Tibial nerve (tissue), 4 donors: ENCODE measurements around the gene PRKCZ. TPM values are rescaled to one million over a fixed set of nuclear protein-coding genes. Genes with fewer than 3 reads are reported as not detected.

ENCODE experiments used
- DNase-seq, 2 donors: peaks; one replicate each; pipeline ENCODE4 v3.0.0-alpha.2; 2019; ENCODE audit warnings: low spot score in 2 of 2
- H3K27ac ChIP-seq, 4 donors: fragments of 200-600 bp; sonication (generic) in 3 of 4; one replicate each; pipeline ENCODE4 v1.5.1; 2017 to 2019; ENCODE audit warnings: mild to moderate bottlenecking in 1 of 4
- H3K27me3 ChIP-seq, 2 donors: fragments of 200-600 bp; sonication (generic) in 1 of 2; one replicate each; pipeline versions ENCODE4 v1.5.1 to v1.6.0; 2017 to 2019
- H3K36me3 ChIP-seq, 3 donors: fragments of 200-600 bp; sonication (generic); one replicate each; pipeline ENCODE4 v1.5.1; 2018 to 2019
- H3K4me1 ChIP-seq, 4 donors: fragments of 200-600 bp; sonication (generic) in 3 of 4; one replicate each; pipeline ENCODE4 v1.5.1; 2017 to 2019
- H3K4me3 ChIP-seq, 4 donors: fragments of 200-600 bp; sonication (generic) in 3 of 4; one replicate each; pipeline ENCODE4 v1.5.1; 2017 to 2019; ENCODE audit warnings: mild to moderate bottlenecking in 1 of 4, moderate library complexity in 1 of 4
- H3K9me3 ChIP-seq, 4 donors: fragments of 200-600 bp; sonication (generic) in 3 of 4; one replicate each; pipeline ENCODE4 v1.5.1; 2017 to 2019
- EP300 ChIP-seq, 2 donors: sonication (generic); formaldehyde crosslinking; IDR thresholded peaks; one replicate each; pipeline ENCODE4 v1.6.1; 2017; ENCODE audit warnings: antibody characterized with exemption in 2 of 2, mild to moderate bottlenecking in 1 of 2
- POLR2A ChIP-seq, 2 donors: fragments of 450-650 bp; IDR thresholded peaks; one replicate each; pipeline ENCODE4 v1.6.1; 2017; ENCODE audit warnings: antibody characterized with exemption in 2 of 2, mild to moderate bottlenecking in 2 of 2, moderate library complexity in 2 of 2
- WGBS, 2 donors: methylation state at CpG; one replicate each; pipeline ENCODE4 v1.1.5; 2018; 5-methylcytosine and 5-hydroxymethylcytosine counted together
- total RNA-seq, 4 donors: library from RNA; depleted of rRNA; stranded (reverse); fragments of >200 nt; gene quantifications; one replicate each; pipeline ENCODE4 v1.1.0, GENCODE V29; 2016
- TF ChIP-seq, protein P1 (sequence below), 5 experiments: fragments of 200-600 bp in 3 of 5; fragments of 450-650 bp in 2 of 5; sonication (generic) in 3 of 5; IDR thresholded peaks; one replicate each; pipeline ENCODE4 v1.5.1; 2016 to 2019; ENCODE audit warnings: antibody characterized with exemption in 5 of 5, mild to moderate bottlenecking in 3 of 5, moderate library complexity in 2 of 5

PRKCZ gene
- total RNA-seq, 4 donors from 2014 or later: 2.0 to 3.9 (median 2.8) TPM

- Histone ChIP-seq H3K4me3 (no peak overlapping the region), H3K9me3 (no peaks in the 10 kb centered on the region), H3K27me3 (peaks cover 3 to 52% of the 10 kb centered on the region in 2 donors), H3K27ac (no peak overlapping the region), H3K36me3 (no peaks in the 10 kb centered on the region), H3K4me1 (peaks cover 0 to 19% (median 5%) of the 10 kb centered on the region in 4 donors)
- WGBS, 2 donors: 77 to 79% methylated on average over 13 to 14 of the region's 17 CpGs
- TF ChIP-seq POLR2A (IDR thresholded peaks at IDR 0.05) (no peak), EP300 (IDR thresholded peaks at IDR 0.05) (no peak)
- TF ChIP-seq, protein P1, sequence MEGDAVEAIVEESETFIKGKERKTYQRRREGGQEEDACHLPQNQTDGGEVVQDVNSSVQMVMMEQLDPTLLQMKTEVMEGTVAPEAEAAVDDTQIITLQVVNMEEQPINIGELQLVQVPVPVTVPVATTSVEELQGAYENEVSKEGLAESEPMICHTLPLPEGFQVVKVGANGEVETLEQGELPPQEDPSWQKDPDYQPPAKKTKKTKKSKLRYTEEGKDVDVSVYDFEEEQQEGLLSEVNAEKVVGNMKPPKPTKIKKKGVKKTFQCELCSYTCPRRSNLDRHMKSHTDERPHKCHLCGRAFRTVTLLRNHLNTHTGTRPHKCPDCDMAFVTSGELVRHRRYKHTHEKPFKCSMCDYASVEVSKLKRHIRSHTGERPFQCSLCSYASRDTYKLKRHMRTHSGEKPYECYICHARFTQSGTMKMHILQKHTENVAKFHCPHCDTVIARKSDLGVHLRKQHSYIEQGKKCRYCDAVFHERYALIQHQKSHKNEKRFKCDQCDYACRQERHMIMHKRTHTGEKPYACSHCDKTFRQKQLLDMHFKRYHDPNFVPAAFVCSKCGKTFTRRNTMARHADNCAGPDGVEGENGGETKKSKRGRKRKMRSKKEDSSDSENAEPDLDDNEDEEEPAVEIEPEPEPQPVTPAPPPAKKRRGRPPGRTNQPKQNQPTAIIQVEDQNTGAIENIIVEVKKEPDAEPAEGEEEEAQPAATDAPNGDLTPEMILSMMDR (IDR thresholded peaks at IDR 0.05): no peak
- DNase-seq: no peak
These were observed 3.0 kb downstream of the PRKCZ start for GRCh38 chr1:2053217-2053616.

DNA sequence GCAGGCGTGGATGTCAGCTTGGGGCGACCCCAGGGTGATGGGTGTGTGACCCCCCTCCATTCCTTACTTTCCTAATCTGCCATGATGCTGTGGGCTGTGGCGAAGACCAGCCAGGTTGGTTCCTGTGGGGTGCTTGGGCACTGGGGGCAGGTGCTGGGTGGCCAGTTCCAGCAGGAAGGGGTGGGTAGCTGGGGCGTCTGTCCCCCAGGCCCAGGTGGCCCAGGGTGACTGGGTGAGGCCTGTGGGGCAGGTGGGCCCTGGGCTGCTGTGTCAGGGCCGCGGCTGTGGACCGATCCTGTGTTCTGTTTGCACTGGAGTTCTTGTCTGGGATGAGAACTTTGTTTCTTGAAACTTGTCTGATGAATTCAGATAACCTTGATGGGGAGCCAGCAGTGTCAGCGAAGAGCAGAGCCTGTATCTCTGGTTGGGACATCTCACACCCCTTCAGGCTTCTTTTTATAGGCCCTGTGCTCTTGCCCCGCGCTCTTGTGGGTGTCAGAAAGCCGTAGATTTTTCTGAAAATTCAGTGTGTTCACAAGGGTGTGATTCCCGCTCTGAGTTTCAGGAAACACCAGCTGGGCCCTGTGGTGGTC, 3.7 kb downstream of the PRKCZ start:
- H3K27me3 ChIP-seq: peaks cover 0 to 45% of the 10 kb centered on the region in 2 donors

GRCh38 chr1:2054560-2054959, 4.3 kb downstream of the PRKCZ start:
- TF ChIP-seq EP300 (IDR thresholded peaks at IDR 0.05) (no peak), POLR2A (IDR thresholded peaks at IDR 0.05) (no peak)
- Histone ChIP-seq H3K4me3 (no peak overlapping the region), H3K27ac (no peak overlapping the region), H3K36me3 (no peaks in the 10 kb centered on the region), H3K9me3 (no peaks in the 10 kb centered on the region), H3K4me1 (peaks cover 0 to 15% (median 2%) of the 10 kb centered on the region in 4 donors), H3K27me3 (peaks cover 0 to 38% of the 10 kb centered on the region in 2 donors)
- no peak for DNase-seq
- 80 to 84% methylated on average over 22 of the region's 22 CpGs for WGBS, 2 donors

More for the DNA sequence above, 3.7 kb downstream of the PRKCZ start:
- no peak overlapping the region for H3K4me3 ChIP-seq
- H3K9me3 ChIP-seq: no peaks in the 10 kb centered on the region
- TF ChIP-seq POLR2A (IDR thresholded peaks at IDR 0.05) (no peak), EP300 (IDR thresholded peaks at IDR 0.05) (no peak)
- TF ChIP-seq, protein P1 (IDR thresholded peaks at IDR 0.05): no peak
- peaks cover 0 to 19% (median 5%) of the 10 kb centered on the region in 4 donors for H3K4me1 ChIP-seq
- H3K36me3 ChIP-seq: no peaks in the 10 kb centered on the region
- DNase-seq: no peak
- no peak overlapping the region for H3K27ac ChIP-seq
- 86 to 89% methylated on average over 11 to 12 of the region's 12 CpGs for WGBS, 2 donors

DNA sequence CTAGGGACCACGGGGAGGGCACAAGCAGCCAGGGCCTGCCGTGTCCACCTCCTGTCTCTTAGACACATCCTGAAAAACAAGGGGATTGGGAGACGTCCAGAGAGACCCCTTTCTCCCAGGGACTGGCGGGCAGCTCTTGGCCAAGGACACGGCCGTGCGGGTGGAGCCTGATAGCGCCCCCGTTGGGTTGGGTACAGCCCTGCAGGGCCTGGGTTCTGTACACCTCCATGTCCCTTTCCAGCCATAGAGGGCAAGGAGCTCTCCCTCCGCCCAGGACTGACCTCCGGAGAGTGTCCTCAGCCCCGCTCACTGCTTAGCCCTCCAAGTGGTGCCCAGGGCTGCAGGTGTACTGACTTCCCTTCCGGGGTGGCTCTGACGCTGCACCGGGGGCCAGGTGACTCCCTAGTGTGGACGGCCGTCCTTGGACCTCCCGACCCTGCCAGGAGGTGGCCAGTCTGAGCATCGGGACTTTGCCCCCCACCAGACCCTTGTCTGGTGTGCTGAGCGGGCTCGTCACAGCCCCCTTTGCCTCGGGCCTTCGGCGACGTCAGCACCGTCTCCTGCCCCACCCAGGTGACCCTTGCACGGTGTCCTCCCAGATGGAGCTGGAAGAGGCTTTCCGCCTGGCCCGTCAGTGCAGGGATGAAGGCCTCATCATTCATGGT, 5.8 kb downstream of the PRKCZ start:
- Histone ChIP-seq H3K4me1 (peaks cover 0 to 1% (median 0%) of the 10 kb centered on the region in 4 donors), H3K27ac (no peak overlapping the region), H3K27me3 (peaks cover 0 to 28% of the 10 kb centered on the region in 2 donors), H3K4me3 (no peak overlapping the region), H3K36me3 (no peaks in the 10 kb centered on the region), H3K9me3 (no peaks in the 10 kb centered on the region)
- TF ChIP-seq, protein P1 (IDR thresholded peaks at IDR 0.05): no peak
- no peak for TF ChIP-seq EP300 (IDR thresholded peaks at IDR 0.05)
- TF ChIP-seq POLR2A (IDR thresholded peaks at IDR 0.05): no peak
- no peak for DNase-seq
- 87 to 89% methylated on average over 25 to 29 of the region's 29 CpGs for WGBS, 2 donors

DNA sequence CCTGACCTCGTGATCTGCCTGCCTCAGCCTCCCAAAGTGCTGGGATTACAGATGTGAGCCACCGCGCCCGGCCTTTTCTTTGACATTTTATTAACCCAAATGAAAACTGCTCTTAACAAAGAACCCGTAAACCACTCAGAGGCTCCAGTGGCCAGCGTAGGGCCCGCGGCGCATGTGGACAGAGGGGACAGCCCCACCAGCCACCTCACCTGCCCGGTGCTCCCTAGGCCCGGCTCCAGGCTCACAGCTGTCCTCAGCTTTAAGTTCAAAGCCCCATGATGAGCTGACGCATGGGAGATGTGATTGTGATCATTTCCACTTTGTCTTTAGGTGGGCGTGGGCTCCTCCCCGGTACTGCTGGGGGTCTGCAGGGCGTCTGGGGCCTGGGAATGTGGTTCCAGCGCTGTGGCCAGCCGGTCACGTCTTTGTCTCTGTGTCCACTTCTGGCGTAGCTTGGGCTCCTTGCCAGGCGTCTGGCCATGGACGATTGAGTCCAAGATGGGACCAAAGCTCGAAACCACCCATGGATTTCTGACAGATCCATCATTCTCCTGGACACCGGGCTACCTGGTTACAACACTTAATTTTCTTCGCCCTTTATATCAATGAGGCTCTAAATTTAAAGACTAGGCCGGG, 6.9 kb downstream of the PRKCZ start:
- Histone ChIP-seq H3K9me3 (no peaks in the 10 kb centered on the region), H3K4me1 (no peaks in the 10 kb centered on the region), H3K27ac (no peak overlapping the region), H3K36me3 (no peaks in the 10 kb centered on the region), H3K27me3 (peaks cover 0 to 22% of the 10 kb centered on the region in 2 donors), H3K4me3 (no peak overlapping the region)
- 90 to 92% methylated on average over 25 of the region's 25 CpGs for WGBS, 2 donors
- TF ChIP-seq EP300 (IDR thresholded peaks at IDR 0.05): no peak
- TF ChIP-seq, protein P1 (IDR thresholded peaks at IDR 0.05): no peak
- TF ChIP-seq POLR2A (IDR thresholded peaks at IDR 0.05): no peak
- no peak for DNase-seq
